ENCODE measurements around the gene CCDC137. TPM values are rescaled to one million over a fixed set of nuclear protein-coding genes. Genes with fewer than 3 reads are reported as not detected.

CCDC137 gene
- total and polyA plus RNA-seq, 2 of the 13 experiments (the other 11 are each of a cell fraction or from before 2014, with no cell fraction given) = 14.6 to 39.1 TPM

DNA sequence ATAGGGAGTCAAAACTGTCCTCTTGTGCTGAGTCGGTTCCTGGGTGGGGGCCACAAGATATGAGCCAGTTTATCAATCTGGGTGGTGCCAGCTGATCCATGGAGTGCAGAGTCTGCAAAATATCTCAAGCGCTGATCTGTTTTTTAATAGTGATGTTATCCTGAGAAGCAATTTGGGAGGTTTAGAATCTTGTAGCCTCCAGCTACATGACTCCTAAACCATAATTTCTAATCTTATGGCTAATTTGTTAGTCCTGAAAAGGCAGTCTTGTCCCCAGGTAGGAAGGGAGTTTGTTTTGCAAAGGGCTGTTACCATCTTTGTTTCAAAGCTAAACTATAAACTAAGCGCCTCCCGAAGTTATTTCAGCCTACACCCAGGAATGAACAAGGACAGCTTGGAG lies 27.9 kb upstream of the CCDC137 start:
- Histone ChIP-seq H3K27me3 (ENCODE audit: control insufficient read depth in 1 of 2, insufficient read depth in 2 of 2, low read length in 2 of 2) (peaks cover 0 to 6% of the 10 kb centered on the region in 2 experiments; a peak in 1 of 5 replicates), H2AFZ (ENCODE audit: low read length) (no peak overlapping the region), H4K20me1 (ENCODE audit: insufficient read depth, low read length) (peaks cover 19% of the 10 kb centered on the region), H3K9ac (ENCODE audit: insufficient read depth, low read depth, low read length) (no peak overlapping the region), H3K79me2 (ENCODE audit: insufficient read depth, low read length) (peaks cover 25% of the 10 kb centered on the region), H3K36me3 (replicated peaks in 1 of 2; ENCODE audit: control insufficient read depth in 1 of 2, insufficient read depth in 2 of 2, low read length in 2 of 2) (no peaks in the 10 kb centered on the region), H3K4me3 (replicated peaks in 1 of 3; ENCODE audit: insufficient read depth in 1 of 3, low read depth in 2 of 3, low read length in 3 of 3) (no peak overlapping the region), H3K4me1 (ENCODE audit: insufficient read depth, low read length) (peaks cover 30% of the 10 kb centered on the region), H3K9me3 (ENCODE audit: low read length) (no peaks in the 10 kb centered on the region), H3K4me2 (ENCODE audit: low read depth, low read length) (no peak overlapping the region), H3K27ac (ENCODE audit: extremely low read length, insufficient read depth, low read length) (no peak overlapping the region)
- no TSS peak for BruUV-seq (replicated peaks)
- ChIA-PET CTCF (ENCODE audit: low intra/inter-chr PET ratio, low total read pairs) (no interaction called here), POLR2A (interaction anchor here (0.7 to 1.5 kb wide), 2 partner anchors 27 to 222 kb away, joined by 3 to 5 read pairs; no protein-coding TSS in a partner anchor)
- intact Hi-C loops (cut with micrococcal nuclease; ENCODE audit: unreplicated experiment) = no loop called here
- DNase-seq (ENCODE audit: low spot score) (no peak), FAIRE-seq (no peak), ATAC-seq (no peak)
- in situ Hi-C loops (cut with HindIII; ENCODE audit: extremely low pct_ligation_motif_present, low pct_unique_long_range_greater_than_20kb) = no loop called here
- WGBS (ENCODE audit: low lambda C conversion rate) = 66% methylated on average over 4 of the region's 4 CpGs
- no peak for TF ChIP-seq PRPF4 (IDR thresholded peaks at IDR 0.05; ENCODE audit: low read depth, low read length, poor library complexity, severe bottlenecking)
- no peak for TF ChIP-seq SATB2 (CRISPR knock-in tag; IDR thresholded peaks at IDR 0.05)
- TF ChIP-seq, protein P1, sequence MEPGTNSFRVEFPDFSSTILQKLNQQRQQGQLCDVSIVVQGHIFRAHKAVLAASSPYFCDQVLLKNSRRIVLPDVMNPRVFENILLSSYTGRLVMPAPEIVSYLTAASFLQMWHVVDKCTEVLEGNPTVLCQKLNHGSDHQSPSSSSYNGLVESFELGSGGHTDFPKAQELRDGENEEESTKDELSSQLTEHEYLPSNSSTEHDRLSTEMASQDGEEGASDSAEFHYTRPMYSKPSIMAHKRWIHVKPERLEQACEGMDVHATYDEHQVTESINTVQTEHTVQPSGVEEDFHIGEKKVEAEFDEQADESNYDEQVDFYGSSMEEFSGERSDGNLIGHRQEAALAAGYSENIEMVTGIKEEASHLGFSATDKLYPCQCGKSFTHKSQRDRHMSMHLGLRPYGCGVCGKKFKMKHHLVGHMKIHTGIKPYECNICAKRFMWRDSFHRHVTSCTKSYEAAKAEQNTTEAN (CRISPR knock-in tag; conservative IDR thresholded peaks at IDR 0.05) = no peak
- TF ChIP-seq NFKBIZ (CRISPR knock-in tag; IDR thresholded peaks at IDR 0.05) = no peak
- TF ChIP-seq EED (CRISPR knock-in tag; IDR thresholded peaks at IDR 0.05) = no peak
- TF ChIP-seq KLF11 (CRISPR knock-in tag; IDR thresholded peaks at IDR 0.05) = no peak
- TF ChIP-seq ZNF260 (CRISPR knock-in tag; IDR thresholded peaks at IDR 0.05; ENCODE audit: borderline replicate concordance, low read depth) = no peak
- no peak for TF ChIP-seq ZNF83 (CRISPR knock-in tag; IDR thresholded peaks at IDR 0.05; ENCODE audit: borderline replicate concordance)
- TF ChIP-seq ZKSCAN1 (IDR thresholded peaks at IDR 0.05; ENCODE audit: low read length) = no peak
- no peak for TF ChIP-seq POGZ (CRISPR knock-in tag; IDR thresholded peaks at IDR 0.05)
- no peak for TF ChIP-seq SRSF1 (optimal IDR thresholded peaks at IDR 0.05; ENCODE audit: low read depth, low read length)
- no peak for TF ChIP-seq MAZ (IDR thresholded peaks at IDR 0.05; ENCODE audit: borderline replicate concordance, low read depth, low read length)
- TF ChIP-seq MAZ (CRISPR knock-in tag; IDR thresholded peaks at IDR 0.05; ENCODE audit: low read depth) = no peak
- no peak for TF ChIP-seq CREM (IDR thresholded peaks at IDR 0.05)
- TF ChIP-seq CREM (CRISPR knock-in tag; IDR thresholded peaks at IDR 0.05) = no peak
- TF ChIP-seq ZNF333 (CRISPR knock-in tag; IDR thresholded peaks at IDR 0.05; ENCODE audit: borderline replicate concordance) = no peak
- TF ChIP-seq ZNF34 (CRISPR knock-in tag; IDR thresholded peaks at IDR 0.05; ENCODE audit: borderline replicate concordance) = no peak
